ENCODE data around the gene PAK5.

GRCh38 chr20:9839626-9840025 lies 750 bp upstream of the PAK5 start:
- TF ChIP-seq CTCF (IDR thresholded peaks at IDR 0.05; ENCODE audit: low read length): no peak
- no peak for TF ChIP-seq EZH2 (optimal IDR thresholded peaks at IDR 0.05; ENCODE audit: low read depth, low read length)
- no peak for TF ChIP-seq EZH2phosphoT487 (IDR thresholded peaks at IDR 0.05; ENCODE audit: low read length)
